Lower lobe of right lung (tissue), 2 donors: ENCODE data around the gene PRKACB. TPM values are rescaled to one million over a fixed set of nuclear protein-coding genes. Genes with fewer than 3 reads are reported as not detected.
"Not testable (repeated sequence)": the region's sequence is repeated elsewhere in the genome, so short reads cannot be mapped to it uniquely, and the experiment has no call there.

Experiments used
- ATAC-seq, 2 donors: fragments of 200-7000 bp; cut with Tn5 transposase; one replicate each; pipeline ENCODE4 v1.9.1; 2020 to 2022; ENCODE audit warnings: mild to moderate bottlenecking in 2 of 2, moderate library complexity in 2 of 2
- DNase-seq: peaks from one replicate; pipeline ENCODE4 v3.0.0-alpha.2; 2020
- H3K27ac ChIP-seq: fragments of 200-600 bp; one replicate; pipeline ENCODE4 v1.8.0; 2022
- H3K27me3 ChIP-seq: fragments of 200-600 bp; one replicate; pipeline ENCODE4 v1.8.0; 2022; ENCODE audit warnings: low read depth
- H3K36me3 ChIP-seq: fragments of 200-600 bp; one replicate; pipeline ENCODE4 v1.8.0; 2022; ENCODE audit warnings: mild to moderate bottlenecking
- H3K4me1 ChIP-seq: fragments of 200-600 bp; one replicate; pipeline ENCODE4 v1.8.0; 2022
- H3K4me3 ChIP-seq: fragments of 200-600 bp; one replicate; pipeline ENCODE4 v1.8.0; 2022; ENCODE audit warnings: mild to moderate bottlenecking
- H3K9me3 ChIP-seq: fragments of 200-600 bp; one replicate; pipeline ENCODE4 v1.8.0; 2022
- CTCF ChIP-seq: fragments of 200-600 bp; IDR thresholded peaks from one replicate; pipeline ENCODE4 v1.8.0; 2022; ENCODE audit warnings: antibody characterized with exemption, mild to moderate bottlenecking
- intact Hi-C: fragments of 100-400 bp; cut with DNase I; formaldehyde crosslinking; loops from one replicate; pipeline ENCODE4 v1.11.0; 2022
- total RNA-seq: library from RNA; stranded (reverse); fragmentation: NEBNext Ultra II Directional; extraction: Animal tissue kit (Norgen Biotek cat#: 25700); gene quantifications from one replicate; pipeline ENCODE4 v1.2.1, GENCODE V29; 2021
- donor health status: DM: no; HTN: yes; CAD: no; lungs with severe emphysema.

PRKACB gene
- total RNA-seq, 1 donor from 2014 or later = 39.7 TPM

GRCh38 chr1:84217239-84217638 lies 73.2 kb downstream of the PRKACB start:
- no peaks in the 10 kb centered on the region for H3K36me3 ChIP-seq
- H3K4me1 ChIP-seq = no peaks in the 10 kb centered on the region
- DNase-seq (no peak), ATAC-seq (no peak)
- H3K9me3 ChIP-seq = peaks cover 7% of the 10 kb centered on the region
- no peak overlapping the region for H3K27ac ChIP-seq
- TF ChIP-seq CTCF = no peak
- intact Hi-C loops = no loop called here
- no peaks in the 10 kb centered on the region for H3K27me3 ChIP-seq
- no peak overlapping the region for H3K4me3 ChIP-seq

GRCh38 chr1:84223751-84224432 lies 79.8 kb downstream of the PRKACB start:
- DNase-seq = no peak
- no peak for TF ChIP-seq CTCF
- Histone ChIP-seq H3K4me3 (no peak overlapping the region), H3K27me3 (no peaks in the 10 kb centered on the region), H3K9me3 (peaks cover 13% of the 10 kb centered on the region), H3K36me3 (no peaks in the 10 kb centered on the region), H3K4me1 (no peaks in the 10 kb centered on the region), H3K27ac (no peak overlapping the region)
- no peak for ATAC-seq
- intact Hi-C loops = no loop called here

GRCh38 chr1:84224905-84225304 lies 80.8 kb downstream of the PRKACB start:
- ATAC-seq (peak in 1 of 2 donors; percentile 11), DNase-seq (no peak)
- no peak overlapping the region for H3K4me3 ChIP-seq
- no peak for TF ChIP-seq CTCF
- no peaks in the 10 kb centered on the region for H3K4me1 ChIP-seq
- H3K9me3 ChIP-seq = peaks cover 7% of the 10 kb centered on the region
- no peaks in the 10 kb centered on the region for H3K36me3 ChIP-seq
- no peaks in the 10 kb centered on the region for H3K27me3 ChIP-seq
- no peak overlapping the region for H3K27ac ChIP-seq
- intact Hi-C loops = no loop called here

- H3K27ac ChIP-seq = no peak overlapping the region
- no peaks in the 10 kb centered on the region for H3K4me1 ChIP-seq
- no peaks in the 10 kb centered on the region for H3K27me3 ChIP-seq
- peaks cover 6% of the 10 kb centered on the region for H3K9me3 ChIP-seq
- H3K4me3 ChIP-seq = no peak overlapping the region
- H3K36me3 ChIP-seq = no peaks in the 10 kb centered on the region
- peak in 1 of 2 donors; percentile 35 for ATAC-seq
- no peak for TF ChIP-seq CTCF
- intact Hi-C loops = no loop called here
- DNase-seq = no peak
Observed at GRCh38 chr1:84225646-84226045, 81.6 kb downstream of the PRKACB start.

- ATAC-seq, H3K4me1 ChIP-seq, H3K27me3 ChIP-seq, H3K9me3 ChIP-seq, H3K27ac ChIP-seq, intact Hi-C loops, H3K36me3 ChIP-seq, H3K4me3 ChIP-seq, DNase-seq: not testable (repeated sequence)
Observed at GRCh38 chr1:84232676-84233075, 88.6 kb downstream of the PRKACB start.

- Histone ChIP-seq H3K4me3 (no peak overlapping the region), H3K27ac (no peak overlapping the region), H3K9me3 (no peaks in the 10 kb centered on the region), H3K27me3 (no peaks in the 10 kb centered on the region), H3K4me1 (no peaks in the 10 kb centered on the region), H3K36me3 (peaks cover 6% of the 10 kb centered on the region)
- ATAC-seq (no peak), DNase-seq (no peak)
- intact Hi-C loops = no loop called here
- TF ChIP-seq CTCF = no peak
Observed at GRCh38 chr1:84236256-84236655, 92.2 kb downstream of the PRKACB start.
